Panc1 (cell line): ENCODE results near the gene PITPNB. TPM values are rescaled to one million over a fixed set of nuclear protein-coding genes. Genes with fewer than 3 reads are reported as not detected.

ENCODE experiments used
- ATAC-seq: fragments of 200-7000 bp; cut with Tn5 transposase; 2 replicates; pipeline ENCODE4 v1.9.1; 2020; ENCODE audit warnings: mild to moderate bottlenecking, moderate library complexity
- BruUV-seq: library from RNA; stranded (reverse); fragments of 400-500 nt; replicated peaks from 2 replicates; lab custom pipeline; 2021; lab: Mats Ljungman, UMichigan
- CTCF ChIA-PET: fragments of 300-600 bp; sonication (Branson Sonifier 250); formaldehyde crosslinking; loops from one replicate; lab custom pipeline; 2022; ENCODE audit warnings: antibody characterized with exemption; lab: Charles Lee
- POLR2A ChIA-PET: fragments of 300-600 bp; sonication (Branson Sonifier 250); formaldehyde crosslinking; loops from one replicate; lab custom pipeline; 2022; ENCODE audit warnings: antibody characterized with exemption; lab: Charles Lee
- DNase-seq: peaks from one replicate; pipeline ENCODE4 v3.0.0-alpha.2; 2010; ENCODE audit warnings: low read depth, low spot score
- H3K27ac ChIP-seq: 2 replicates; pipeline ENCODE4 v1.5.1; 2011; ENCODE audit warnings: mild to moderate bottlenecking, low read length, inconsistent platforms
- H3K27me3 ChIP-seq: fragments of 200-500 bp; sonication (Bioruptor generic); 2 replicates; pipeline ENCODE4 v1.6.0; 2014; ENCODE audit warnings: low read length, inconsistent platforms; ENCODE audit not compliant: control insufficient read depth, insufficient read depth
- H3K36me3 ChIP-seq: fragments of 200-500 bp; sonication (Bioruptor generic); 2 replicates; pipeline ENCODE4 v1.5.1; 2014; ENCODE audit warnings: inconsistent platforms, mild to moderate bottlenecking, low read length, moderate library complexity; ENCODE audit not compliant: control insufficient read depth, insufficient read depth
- H3K4me1 ChIP-seq: 2 replicates; pipeline ENCODE4 v1.5.1; 2011; ENCODE audit warnings: inconsistent platforms, mild to moderate bottlenecking, low read length, moderate library complexity; ENCODE audit not compliant: control insufficient read depth, insufficient read depth
- H3K4me3 ChIP-seq, 2 experiments: 2 replicates each; pipeline ENCODE4 v1.5.1; 2011 to 2012; ENCODE audit warnings: low read depth in 2 of 2, low read length in 2 of 2, mild to moderate bottlenecking in 2 of 2, inconsistent platforms in 1 of 2, moderate library complexity in 1 of 2
- H3K9me3 ChIP-seq: fragments of 200-500 bp; sonication (Bioruptor generic); 2 replicates; pipeline ENCODE4 v1.5.1; 2014; ENCODE audit warnings: low read depth, mild to moderate bottlenecking, inconsistent platforms, low read length, moderate library complexity; ENCODE audit not compliant: control insufficient read depth, insufficient read depth
- CTCF ChIP-seq: fragments of 450-650 bp; IDR thresholded peaks from 2 replicates; pipeline ENCODE4 v1.5.1; 2017; ENCODE audit warnings: mild to moderate bottlenecking
- POLR2AphosphoS5 ChIP-seq: IDR thresholded peaks from 2 replicates; pipeline ENCODE4 v1.6.1; 2012; ENCODE audit warnings: mild to moderate bottlenecking, low read depth, low read length, moderate library complexity
- REST ChIP-seq, 2 experiments: IDR thresholded peaks; 2 replicates each; pipeline ENCODE4 v1.6.1; 2011 to 2012; ENCODE audit warnings: low read depth in 2 of 2, control low read depth in 1 of 2, low read length in 1 of 2, mild to moderate bottlenecking in 1 of 2, moderate library complexity in 1 of 2; ENCODE audit not compliant: insufficient read depth in 1 of 2
- SIN3A ChIP-seq: IDR thresholded peaks from 2 replicates; pipeline ENCODE4 v1.6.1; 2012; ENCODE audit warnings: low read depth, mild to moderate bottlenecking, low read length, moderate library complexity, borderline replicate concordance; ENCODE audit not compliant: insufficient read depth
- TCF7L2 ChIP-seq: IDR thresholded peaks from 2 replicates; pipeline ENCODE4 v1.6.1; 2011; ENCODE audit warnings: mild to moderate bottlenecking, low read depth, low read length, inconsistent platforms
- in situ Hi-C: cut with HindIII; loops from 2 replicates; pipeline ENCODE4 v1.10.0; 2016; ENCODE audit warnings: low sequenced_read_pairs, low pct_unique_long_range_greater_than_20kb
- intact Hi-C: fragments of 100-400 bp; cut with micrococcal nuclease; formaldehyde crosslinking; loops from one replicate; pipeline ENCODE4 v1.10.0; 2022; ENCODE audit not compliant: unreplicated experiment
- total RNA-seq: library from RNA; stranded (reverse); gene quantifications from one replicate; pipeline ENCODE4 v1.2.1, GENCODE V29; 2021; ENCODE audit not compliant: unreplicated experiment

The PITPNB gene
- total RNA-seq, 1 experiment from 2014 or later: 67.0 TPM

- ATAC-seq (no peak), DNase-seq (no peak)
- in situ Hi-C loops: no loop called here
- no peaks in the 10 kb centered on the region for H3K27me3 ChIP-seq
- H3K27ac ChIP-seq: no peak overlapping the region
- BruUV-seq: no TSS peak
- no peaks in the 10 kb centered on the region for H3K9me3 ChIP-seq
- CTCF ChIA-PET: no interaction called here
- no peaks in the 10 kb centered on the region for H3K4me1 ChIP-seq
- intact Hi-C loops: no loop called here
- no peak for TF ChIP-seq REST (IDR thresholded peaks at IDR 0.05; ENCODE audit: insufficient read depth in 1 of 2, low read depth in 2 of 2, low read length in 1 of 2)
- H3K4me3 ChIP-seq: no peak overlapping the region
- POLR2A ChIA-PET: no interaction called here
- no peaks in the 10 kb centered on the region for H3K36me3 ChIP-seq
Observed at GRCh38 chr22:27827604-27828587, 91.2 kb downstream of the PITPNB start.

- H3K9me3 ChIP-seq: no peaks in the 10 kb centered on the region
- DNase-seq (no peak), ATAC-seq (no peak)
- TF ChIP-seq REST (IDR thresholded peaks at IDR 0.05; ENCODE audit: insufficient read depth in 1 of 2, low read depth in 2 of 2, low read length in 1 of 2) (no peak), CTCF (peak; percentile 68; the same call in 1 of the 2 replicates), TCF7L2 (no peak), POLR2AphosphoS5 (no peak), SIN3A (no peak)
- POLR2A ChIA-PET: no interaction called here
- H3K27ac ChIP-seq: no peak overlapping the region
- CTCF ChIA-PET: no interaction called here
- no peaks in the 10 kb centered on the region for H3K27me3 ChIP-seq
- BruUV-seq: no TSS peak
- intact Hi-C loops (no loop called here), in situ Hi-C loops (no loop called here)
- no peaks in the 10 kb centered on the region for H3K36me3 ChIP-seq
- H3K4me1 ChIP-seq: no peaks in the 10 kb centered on the region
- H3K4me3 ChIP-seq: no peak overlapping the region
Observed at GRCh38 chr22:27825174-27825573, 93.9 kb downstream of the PITPNB start.
